Measurements from ENCODE around the gene ARHGAP26. TPM values are rescaled to one million over a fixed set of nuclear protein-coding genes. Genes with fewer than 3 reads are reported as not detected.
"Not testable (repeated sequence)": the region's sequence is repeated elsewhere in the genome, so short reads cannot be mapped to it uniquely, and the experiment has no call there.

ARHGAP26 gene
- polyA plus RNA-seq, 3 donors = 26.5 to 56.8 (median 28.7) TPM

DNA sequence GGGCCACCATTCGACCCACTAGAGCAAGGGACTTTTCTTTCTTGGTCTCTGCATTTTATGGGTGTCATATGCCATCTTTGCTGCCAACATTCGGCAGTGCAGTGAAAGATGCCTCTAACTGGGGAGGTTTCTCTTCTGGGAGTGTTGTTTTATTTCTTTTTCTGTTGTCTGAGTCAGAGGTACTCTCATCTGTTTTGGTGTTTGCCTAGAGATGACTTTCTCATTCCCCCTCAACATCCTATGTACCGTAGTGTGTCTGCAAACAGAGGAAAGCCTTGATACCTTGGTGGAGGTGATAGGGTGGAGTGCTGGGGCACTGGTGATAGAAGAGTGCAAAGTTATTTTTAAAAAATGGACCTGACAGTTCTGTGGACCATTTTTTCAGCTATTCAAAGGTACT, 182.1 kb downstream of the ARHGAP26 start:
- Histone ChIP-seq H3K36me3 (replicated peaks in 1 of 2; ENCODE audit: control insufficient read depth in 1 of 2, insufficient read depth in 2 of 2, low read length in 2 of 2) (peaks cover 5 to 56% of the 10 kb centered on the region in 2 donors), H3K9ac (ENCODE audit: insufficient read depth, low read length, poor library complexity, severe bottlenecking) (no peak overlapping the region), H3K4me2 (replicated peaks; ENCODE audit: extremely low read depth, low read length, poor library complexity, severe bottlenecking) (no peak overlapping the region), H3K4me3 (replicated peaks in 1 of 3; ENCODE audit: low read depth in 2 of 3, low read length in 3 of 3) (no peak overlapping the region), H3K4me1 (ENCODE audit: control insufficient read depth in 1 of 2, insufficient read depth in 2 of 2, low read length in 2 of 2) (peaks cover 17 to 23% of the 10 kb centered on the region in 2 donors), H2AFZ (ENCODE audit: insufficient read depth, low read depth, low read length, poor library complexity, severe bottlenecking) (no peak overlapping the region), H3K27me3 (ENCODE audit: control insufficient read depth in 2 of 2, insufficient read depth in 2 of 2, low read length in 2 of 2) (no peaks in the 10 kb centered on the region), H3K79me2 (ENCODE audit: insufficient read depth, low read length) (peaks cover 46% of the 10 kb centered on the region), H4K20me1 (ENCODE audit: insufficient read depth, low read length) (peaks cover 93% of the 10 kb centered on the region), H3K27ac (ENCODE audit: low read depth in 1 of 2, low read length in 2 of 2) (no peak overlapping the region), H3K9me3 (replicated peaks in 1 of 2; ENCODE audit: control insufficient read depth in 1 of 2, insufficient read depth in 1 of 2, low read length in 2 of 2) (no peaks in the 10 kb centered on the region)
- H3K9me3 Mint-ChIP-seq = peaks cover 0 to 3% (median 0%) of the 10 kb centered on the region in 7 donors
- DNase-seq = no peak
- peaks cover 0 to 1% (median 0%) of the 10 kb centered on the region in 3 donors for H3K27me3 Mint-ChIP-seq (ENCODE audit: low read depth in 3 of 3)
- no peak overlapping the region for H3K4me3 Mint-ChIP-seq
- intact Hi-C loops (cut with micrococcal nuclease) = loop anchor here in 1 of 2 donors (10.0 kb wide), 1 partner anchor 53 kb away; no protein-coding TSS in a partner anchor
- H3K4me1 Mint-ChIP-seq = peaks cover 34% of the 10 kb centered on the region
- H3K36me3 Mint-ChIP-seq = peaks cover 52 to 61% of the 10 kb centered on the region in 2 donors
- peak overlapping the region in 4 of 7 donors; percentile 10 to 28 (median 22) for H3K27ac Mint-ChIP-seq
- 100% methylated on average over 1 of the region's 3 CpGs for WGBS (ENCODE audit: insufficient coverage)
- TF ChIP-seq CTCF (IDR thresholded peaks at IDR 0.05) = no peak

- Mint-ChIP-seq H3K27ac (peak overlapping the region in 1 of 7 donors; percentile 65), H3K36me3 (peaks cover 47 to 58% of the 10 kb centered on the region in 2 donors), H3K4me1 (peaks cover 34% of the 10 kb centered on the region)
- not testable (repeated sequence) for H3K27me3 ChIP-seq (ENCODE audit: control insufficient read depth in 2 of 2, insufficient read depth in 2 of 2, low read length in 2 of 2); H3K27ac ChIP-seq (ENCODE audit: low read depth in 1 of 2, low read length in 2 of 2); H3K9me3 Mint-ChIP-seq; H3K4me3 Mint-ChIP-seq; H3K4me2 ChIP-seq (replicated peaks; ENCODE audit: extremely low read depth, low read length, poor library complexity, severe bottlenecking); H3K4me3 ChIP-seq (replicated peaks in 1 of 3; ENCODE audit: low read depth in 2 of 3, low read length in 3 of 3); H3K9ac ChIP-seq (ENCODE audit: insufficient read depth, low read length, poor library complexity, severe bottlenecking); H2AFZ ChIP-seq (ENCODE audit: insufficient read depth, low read depth, low read length, poor library complexity, severe bottlenecking); DNase-seq; H3K9me3 ChIP-seq (replicated peaks in 1 of 2; ENCODE audit: control insufficient read depth in 1 of 2, insufficient read depth in 1 of 2, low read length in 2 of 2); H3K27me3 Mint-ChIP-seq (ENCODE audit: low read depth in 3 of 3)
- Histone ChIP-seq H3K79me2 (ENCODE audit: insufficient read depth, low read length) (peaks cover 43% of the 10 kb centered on the region), H3K36me3 (replicated peaks in 1 of 2; ENCODE audit: control insufficient read depth in 1 of 2, insufficient read depth in 2 of 2, low read length in 2 of 2) (peaks cover 5 to 50% of the 10 kb centered on the region in 2 donors), H4K20me1 (ENCODE audit: insufficient read depth, low read length) (peaks cover 93% of the 10 kb centered on the region), H3K4me1 (ENCODE audit: control insufficient read depth in 1 of 2, insufficient read depth in 2 of 2, low read length in 2 of 2) (peaks cover 17 to 23% of the 10 kb centered on the region in 2 donors)
- intact Hi-C loops (cut with micrococcal nuclease) = loop anchor here in 1 of 2 donors (10.0 kb wide), 1 partner anchor 52 kb away; no protein-coding TSS in a partner anchor
- no CpG with 5 or more reads among the region's 3 CpGs for WGBS (ENCODE audit: insufficient coverage)
Observed at GRCh38 chr5:142952871-142953270, 182.7 kb downstream of the ARHGAP26 start.
